ENCODE data around the gene FBXO31. TPM values are rescaled to one million over a fixed set of nuclear protein-coding genes. Genes with fewer than 3 reads are reported as not detected.

FBXO31 gene
- polyA plus RNA-seq, 6 donors from 2014 or later: 7.5 to 23.9 (median 15.1) TPM

- DNase-seq: no peak
- Mint-ChIP-seq H3K27me3 (peaks cover 0 to 9% (median 0%) of the 10 kb centered on the region in 3 donors), H3K9me3 (peaks cover 0 to 4% (median 0%) of the 10 kb centered on the region in 7 donors), H3K4me1 (peaks cover 0 to 3% (median 0%) of the 10 kb centered on the region in 3 donors), H3K27ac (no peak overlapping the region), H3K36me3 (no peaks in the 10 kb centered on the region), H3K4me3 (no peak overlapping the region)
- no peak for ATAC-seq (ENCODE audit: low read depth in 2 of 2)
These were observed 80.1 kb downstream of the FBXO31 start for GRCh38 chr16:87303431-87303930.

GRCh38 chr16:87298857-87299465 lies 84.6 kb downstream of the FBXO31 start:
- no peak overlapping the region for H3K27ac Mint-ChIP-seq

GRCh38 chr16:87297918-87298631 lies 85.5 kb downstream of the FBXO31 start:
- Mint-ChIP-seq H3K36me3 (no peaks in the 10 kb centered on the region), H3K4me1 (peaks cover 3 to 11% (median 4%) of the 10 kb centered on the region in 3 donors), H3K4me3 (no peak overlapping the region), H3K27ac (no peak overlapping the region), H3K9me3 (no peaks in the 10 kb centered on the region), H3K27me3 (no peaks in the 10 kb centered on the region)
- ATAC-seq (ENCODE audit: low read depth in 2 of 2) (peak in 1 of 2 donors; percentile 35), DNase-seq (peak; percentile 19)

More at GRCh38 chr16:87298857-87299465, 84.6 kb downstream of the FBXO31 start:
- H3K4me1 Mint-ChIP-seq: peaks cover 3 to 11% (median 4%) of the 10 kb centered on the region in 3 donors
- ATAC-seq (ENCODE audit: low read depth in 2 of 2): no peak
- no peaks in the 10 kb centered on the region for H3K9me3 Mint-ChIP-seq
- peaks cover 0 to under 1% (median 0%) of the 10 kb centered on the region in 3 donors for H3K27me3 Mint-ChIP-seq
- no peak overlapping the region for H3K4me3 Mint-ChIP-seq
- DNase-seq: no peak
- no peaks in the 10 kb centered on the region for H3K36me3 Mint-ChIP-seq

GRCh38 chr16:87297407-87297806 lies 86.2 kb downstream of the FBXO31 start:
- H3K4me3 Mint-ChIP-seq: peak overlapping the region in 1 of 8 donors; percentile 68
- no peak overlapping the region for H3K27ac Mint-ChIP-seq
- ATAC-seq (ENCODE audit: low read depth in 2 of 2) (no peak), DNase-seq (no peak)
- H3K4me1 Mint-ChIP-seq: peaks cover 3 to 11% (median 4%) of the 10 kb centered on the region in 3 donors
- peaks cover 0 to 3% of the 10 kb centered on the region in 2 donors for H3K36me3 Mint-ChIP-seq
- H3K9me3 Mint-ChIP-seq: peaks cover 0 to 3% (median 0%) of the 10 kb centered on the region in 7 donors
- no peaks in the 10 kb centered on the region for H3K27me3 Mint-ChIP-seq

GRCh38 chr16:87295661-87296531 lies 87.7 kb downstream of the FBXO31 start:
- ATAC-seq (ENCODE audit: low read depth in 2 of 2) (no peak), DNase-seq (no peak)
- peaks cover 0 to 4% (median 0%) of the 10 kb centered on the region in 7 donors for H3K9me3 Mint-ChIP-seq
- H3K27ac Mint-ChIP-seq: peak overlapping the region in 2 of 6 donors; percentile 16 to 42
- H3K36me3 Mint-ChIP-seq: peaks cover 0 to 9% of the 10 kb centered on the region in 2 donors
- H3K4me1 Mint-ChIP-seq: peaks cover 3 to 11% (median 4%) of the 10 kb centered on the region in 3 donors
- H3K4me3 Mint-ChIP-seq: peak overlapping the region in 1 of 8 donors; percentile 35
- no peaks in the 10 kb centered on the region for H3K27me3 Mint-ChIP-seq

- peak overlapping the region in 1 of 6 donors; percentile 28 for H3K27ac Mint-ChIP-seq
- no peak for DNase-seq
- H3K36me3 Mint-ChIP-seq: peaks cover 0 to 9% of the 10 kb centered on the region in 2 donors
- no peaks in the 10 kb centered on the region for H3K27me3 Mint-ChIP-seq
- H3K4me3 Mint-ChIP-seq: no peak overlapping the region
- H3K4me1 Mint-ChIP-seq: peaks cover 3 to 11% (median 4%) of the 10 kb centered on the region in 3 donors
- no peak for ATAC-seq (ENCODE audit: low read depth in 2 of 2)
- H3K9me3 Mint-ChIP-seq: peaks cover 0 to 4% (median 0%) of the 10 kb centered on the region in 7 donors
These were observed 88.3 kb downstream of the FBXO31 start for GRCh38 chr16:87295259-87295658.

- no peaks in the 10 kb centered on the region for H3K27me3 Mint-ChIP-seq
- DNase-seq (no peak), ATAC-seq (ENCODE audit: low read depth in 2 of 2) (no peak)
- H3K4me1 Mint-ChIP-seq: peaks cover 3 to 11% (median 4%) of the 10 kb centered on the region in 3 donors
- no peak overlapping the region for H3K4me3 Mint-ChIP-seq
- peaks cover 0 to 9% of the 10 kb centered on the region in 2 donors for H3K36me3 Mint-ChIP-seq
- H3K9me3 Mint-ChIP-seq: peaks cover 0 to 4% (median 0%) of the 10 kb centered on the region in 7 donors
- H3K27ac Mint-ChIP-seq: peak overlapping the region in 1 of 6 donors; percentile 9
These were observed 89.6 kb downstream of the FBXO31 start for GRCh38 chr16:87293990-87294389.

GRCh38 chr16:87291944-87292343 lies 91.6 kb downstream of the FBXO31 start:
- Mint-ChIP-seq H3K27me3 (no peaks in the 10 kb centered on the region), H3K4me1 (no peaks in the 10 kb centered on the region), H3K36me3 (peaks cover 0 to 9% of the 10 kb centered on the region in 2 donors), H3K4me3 (no peak overlapping the region), H3K9me3 (peaks cover 0 to 8% (median 3%) of the 10 kb centered on the region in 7 donors), H3K27ac (no peak overlapping the region)
- DNase-seq (no peak), ATAC-seq (ENCODE audit: low read depth in 2 of 2) (no peak)

- DNase-seq (no peak), ATAC-seq (ENCODE audit: low read depth in 2 of 2) (no peak)
- Mint-ChIP-seq H3K4me1 (no peaks in the 10 kb centered on the region), H3K36me3 (peaks cover 0 to 18% of the 10 kb centered on the region in 2 donors), H3K9me3 (peaks cover 0 to 15% (median 5%) of the 10 kb centered on the region in 7 donors), H3K4me3 (peak overlapping the region in 1 of 8 donors; percentile 31), H3K27me3 (no peaks in the 10 kb centered on the region), H3K27ac (peak overlapping the region in 1 of 6 donors; percentile 42)
These were observed 94.7 kb downstream of the FBXO31 start for GRCh38 chr16:87288753-87289362.

- H3K27me3 Mint-ChIP-seq: no peaks in the 10 kb centered on the region
- H3K36me3 Mint-ChIP-seq: peaks cover 0 to 11% of the 10 kb centered on the region in 2 donors
- H3K9me3 Mint-ChIP-seq: peaks cover 0 to 15% (median 3%) of the 10 kb centered on the region in 7 donors
- no peak for DNase-seq
- no peaks in the 10 kb centered on the region for H3K4me1 Mint-ChIP-seq
- no peak for ATAC-seq (ENCODE audit: low read depth in 2 of 2)
- no peak overlapping the region for H3K4me3 Mint-ChIP-seq
- no peak overlapping the region for H3K27ac Mint-ChIP-seq
These were observed 96.5 kb downstream of the FBXO31 start for GRCh38 chr16:87286839-87287626.

- Mint-ChIP-seq H3K4me1 (no peaks in the 10 kb centered on the region), H3K27me3 (peaks cover 0 to 8% (median 3%) of the 10 kb centered on the region in 3 donors), H3K27ac (no peak overlapping the region), H3K9me3 (peaks cover 0 to 15% (median 3%) of the 10 kb centered on the region in 7 donors), H3K36me3 (peaks cover 0 to 9% of the 10 kb centered on the region in 2 donors), H3K4me3 (peak overlapping the region in 1 of 8 donors; percentile 42)
- ATAC-seq (ENCODE audit: low read depth in 2 of 2): no peak
- no peak for DNase-seq
These were observed 99.4 kb downstream of the FBXO31 start for GRCh38 chr16:87284183-87284582.

- H3K4me1 Mint-ChIP-seq: peaks cover 0 to 5% (median 5%) of the 10 kb centered on the region in 3 donors
- no peak for ATAC-seq (ENCODE audit: low read depth in 2 of 2)
- no peaks in the 10 kb centered on the region for H3K36me3 Mint-ChIP-seq
- H3K9me3 Mint-ChIP-seq: peaks cover 0 to under 1% (median 0%) of the 10 kb centered on the region in 7 donors
- DNase-seq: no peak
- H3K27ac Mint-ChIP-seq: no peak overlapping the region
- H3K4me3 Mint-ChIP-seq: peak overlapping the region in 1 of 8 donors; percentile 74
- peaks cover 0 to 36% (median 16%) of the 10 kb centered on the region in 3 donors for H3K27me3 Mint-ChIP-seq
These were observed 104.4 kb downstream of the FBXO31 start for GRCh38 chr16:87279094-87279658.
